MCF 10A (cell line): ENCODE measurements around the gene POC1B. TPM values are rescaled to one million over a fixed set of nuclear protein-coding genes. Genes with fewer than 3 reads are reported as not detected.

Source experiments
- BruUV-seq: library from RNA; stranded (reverse); fragments of 400-500 nt; replicated peaks from 2 replicates; lab custom pipeline; 2021; lab: Mats Ljungman, UMichigan
- CTCF ChIA-PET: fragments of 300-600 bp; sonication (Branson Sonifier 250); formaldehyde crosslinking; extraction: SDS; loops from one replicate; lab custom pipeline; 2021; ENCODE audit warnings: antibody characterized with exemption, inconsistent platforms; lab: Yijun Ruan, JAX
- POLR2A ChIA-PET: fragments of 300-600, 350-650 bp; sonication (Branson Sonifier 250); formaldehyde crosslinking; extraction: SDS; loops from one replicate; lab custom pipeline; 2020; ENCODE audit warnings: antibody characterized with exemption, inconsistent platforms; lab: Yijun Ruan, JAX
- DNase-seq: peaks from one replicate; pipeline ENCODE4 v3.0.0-alpha.2; 2018; ENCODE audit not compliant: unreplicated experiment
- H3K27ac Mint-ChIP-seq: one replicate; pipeline ENCODE4 v1.8.0; 2022; ENCODE audit warnings: mild to moderate bottlenecking, low read depth, mixed read lengths; ENCODE audit not compliant: unreplicated experiment
- H3K27me3 Mint-ChIP-seq: one replicate; pipeline ENCODE4 v1.8.0; 2022; ENCODE audit warnings: mixed read lengths; ENCODE audit not compliant: insufficient read depth, unreplicated experiment
- H3K36me3 Mint-ChIP-seq: one replicate; pipeline ENCODE4 v1.8.0; 2022; ENCODE audit warnings: mild to moderate bottlenecking, moderate library complexity, mixed read lengths; ENCODE audit not compliant: insufficient read depth, unreplicated experiment
- H3K4me1 Mint-ChIP-seq: one replicate; pipeline ENCODE4 v1.8.0; 2022; ENCODE audit warnings: mixed read lengths; ENCODE audit not compliant: insufficient read depth, unreplicated experiment
- H3K4me3 Mint-ChIP-seq: one replicate; pipeline ENCODE4 v1.8.0; 2022; ENCODE audit warnings: mild to moderate bottlenecking, moderate library complexity, mixed read lengths; ENCODE audit not compliant: unreplicated experiment
- H3K9me3 Mint-ChIP-seq: one replicate; pipeline ENCODE4 v1.8.0; 2022; ENCODE audit warnings: mixed read lengths; ENCODE audit not compliant: unreplicated experiment
- intact Hi-C: fragments of 100-400 bp; cut with micrococcal nuclease; formaldehyde crosslinking; loops from 2 replicates; pipeline ENCODE4 v1.14.1; 2022
- total RNA-seq: library from RNA; stranded (reverse); gene quantifications from 2 replicates; pipeline ENCODE4 v1.2.3, GENCODE V29; 2022
- TF ChIP-seq, protein P1 (sequence below): fragments of 200-600 bp; IDR thresholded peaks from one replicate; pipeline ENCODE4 v1.8.0; 2022; ENCODE audit warnings: antibody characterized with exemption, mild to moderate bottlenecking; ENCODE audit not compliant: unreplicated experiment

Gene POC1B
- total RNA-seq, 1 experiment from 2014 or later, result 14.8 TPM

- TF ChIP-seq, protein P1, sequence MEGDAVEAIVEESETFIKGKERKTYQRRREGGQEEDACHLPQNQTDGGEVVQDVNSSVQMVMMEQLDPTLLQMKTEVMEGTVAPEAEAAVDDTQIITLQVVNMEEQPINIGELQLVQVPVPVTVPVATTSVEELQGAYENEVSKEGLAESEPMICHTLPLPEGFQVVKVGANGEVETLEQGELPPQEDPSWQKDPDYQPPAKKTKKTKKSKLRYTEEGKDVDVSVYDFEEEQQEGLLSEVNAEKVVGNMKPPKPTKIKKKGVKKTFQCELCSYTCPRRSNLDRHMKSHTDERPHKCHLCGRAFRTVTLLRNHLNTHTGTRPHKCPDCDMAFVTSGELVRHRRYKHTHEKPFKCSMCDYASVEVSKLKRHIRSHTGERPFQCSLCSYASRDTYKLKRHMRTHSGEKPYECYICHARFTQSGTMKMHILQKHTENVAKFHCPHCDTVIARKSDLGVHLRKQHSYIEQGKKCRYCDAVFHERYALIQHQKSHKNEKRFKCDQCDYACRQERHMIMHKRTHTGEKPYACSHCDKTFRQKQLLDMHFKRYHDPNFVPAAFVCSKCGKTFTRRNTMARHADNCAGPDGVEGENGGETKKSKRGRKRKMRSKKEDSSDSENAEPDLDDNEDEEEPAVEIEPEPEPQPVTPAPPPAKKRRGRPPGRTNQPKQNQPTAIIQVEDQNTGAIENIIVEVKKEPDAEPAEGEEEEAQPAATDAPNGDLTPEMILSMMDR, result no peak
- H3K4me3 Mint-ChIP-seq, result no peak overlapping the region
- H3K4me1 Mint-ChIP-seq, result no peaks in the 10 kb centered on the region
- no peak for DNase-seq
- H3K9me3 Mint-ChIP-seq, result no peaks in the 10 kb centered on the region
- no peaks in the 10 kb centered on the region for H3K27me3 Mint-ChIP-seq
- BruUV-seq, result no TSS peak
- CTCF ChIA-PET, result interaction anchor here (0.8 to 1.8 kb wide), 6 partner anchors 13 to 479 kb away, joined by 3 to 6 read pairs (median 4); partner anchors contain the start of gene GALNT4
- POLR2A ChIA-PET, result interaction anchor here (1.0 kb wide), 2 partner anchors 9 to 16 kb away, joined by 3 to 4 read pairs; no protein-coding TSS in a partner anchor
- no peak overlapping the region for H3K27ac Mint-ChIP-seq
- H3K36me3 Mint-ChIP-seq, result no peaks in the 10 kb centered on the region
- intact Hi-C loops, result no loop called here
Observed at GRCh38 chr12:89497005-89497404, 28.8 kb downstream of the POC1B start.

GRCh38 chr12:89494411-89495231 lies 31.2 kb downstream of the POC1B start:
- H3K36me3 Mint-ChIP-seq, result peaks cover 7% of the 10 kb centered on the region
- H3K9me3 Mint-ChIP-seq, result no peaks in the 10 kb centered on the region
- ChIA-PET CTCF (interaction anchor here (0.6 to 1.2 kb wide), 3 partner anchors 142 to 477 kb away, joined by 3 to 4 read pairs (median 3); partner anchors contain the start of gene DUSP6), POLR2A (interaction anchor here (0.6 to 1.2 kb wide), 2 partner anchors 16 to 25 kb away, joined by 3 read pairs; no protein-coding TSS in a partner anchor)
- intact Hi-C loops, result no loop called here
- BruUV-seq, result no TSS peak
- no peak for DNase-seq
- TF ChIP-seq, protein P1, result no peak
- H3K4me3 Mint-ChIP-seq, result no peak overlapping the region
- no peaks in the 10 kb centered on the region for H3K27me3 Mint-ChIP-seq
- no peaks in the 10 kb centered on the region for H3K4me1 Mint-ChIP-seq
- no peak overlapping the region for H3K27ac Mint-ChIP-seq

DNA sequence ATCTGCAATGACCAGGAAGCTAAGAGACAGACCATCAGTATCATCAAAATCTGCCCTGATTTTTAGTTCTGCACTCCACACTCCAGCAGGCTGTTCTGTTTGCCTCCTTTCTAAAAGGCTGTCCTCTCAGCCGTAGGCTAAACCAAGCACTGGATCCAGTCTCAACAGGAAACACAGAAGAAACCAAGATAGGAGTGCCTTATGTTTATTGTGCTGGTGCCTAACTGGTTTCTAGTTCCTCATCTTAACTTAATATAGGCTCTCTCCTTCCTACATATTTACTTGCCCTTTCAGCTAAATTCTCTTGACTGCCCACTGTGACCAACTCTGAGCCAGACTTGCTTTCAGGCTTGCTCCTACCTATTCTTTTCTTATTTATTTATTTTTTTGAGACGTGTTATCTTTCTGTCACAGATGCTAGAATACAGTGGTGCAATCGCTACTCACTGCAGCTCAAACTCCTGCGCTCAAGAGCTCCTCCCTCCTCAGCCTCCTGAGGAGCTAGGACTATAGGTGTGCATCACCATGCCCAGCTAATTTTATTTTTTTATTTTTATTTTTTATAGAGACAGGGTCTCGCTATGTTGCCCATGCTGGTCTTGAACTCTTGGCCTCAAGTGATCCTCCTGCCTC lies 32.1 kb downstream of the POC1B start:
- TF ChIP-seq, protein P1, result no peak
- CTCF ChIA-PET, result interaction anchor here (0.6 to 1.2 kb wide), 3 partner anchors 142 to 915 kb away, joined by 3 to 4 read pairs (median 4); partner anchors contain the start of gene DUSP6
- Mint-ChIP-seq H3K4me3 (no peak overlapping the region), H3K27me3 (no peaks in the 10 kb centered on the region), H3K4me1 (no peaks in the 10 kb centered on the region), H3K36me3 (peaks cover 7% of the 10 kb centered on the region), H3K27ac (no peak overlapping the region), H3K9me3 (no peaks in the 10 kb centered on the region)
- DNase-seq, result no peak
- BruUV-seq, result no TSS peak
- intact Hi-C loops, result no loop called here
- POLR2A ChIA-PET, result no interaction called here

DNA sequence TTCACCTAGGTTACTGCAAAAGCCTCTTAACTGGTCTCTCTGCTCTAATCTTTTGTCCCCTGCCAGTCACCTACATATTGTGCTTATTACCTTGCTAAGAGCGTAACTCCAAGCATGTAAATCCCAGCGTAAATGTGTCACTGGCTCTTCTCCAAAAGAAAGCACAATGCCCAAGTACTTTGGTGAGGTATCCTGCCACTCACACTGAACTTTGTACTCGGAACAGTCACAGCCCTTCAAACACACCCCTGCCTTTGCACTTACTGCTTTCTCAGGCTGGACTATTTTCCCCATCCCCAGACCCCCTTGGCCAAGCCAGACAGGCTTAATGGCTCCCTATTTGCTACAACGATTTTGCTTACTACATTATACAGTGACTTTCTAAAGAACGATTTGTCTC lies 33.0 kb downstream of the POC1B start:
- no peak overlapping the region for H3K27ac Mint-ChIP-seq
- peaks cover 8% of the 10 kb centered on the region for H3K36me3 Mint-ChIP-seq
- TF ChIP-seq, protein P1, result no peak
- DNase-seq, result no peak
- ChIA-PET POLR2A (no interaction called here), CTCF (interaction anchor here (0.6 kb wide), 1 partner anchor 914 kb away, joined by 4 read pairs; no protein-coding TSS in a partner anchor)
- H3K4me3 Mint-ChIP-seq, result no peak overlapping the region
- no peaks in the 10 kb centered on the region for H3K27me3 Mint-ChIP-seq
- H3K4me1 Mint-ChIP-seq, result no peaks in the 10 kb centered on the region
- no peaks in the 10 kb centered on the region for H3K9me3 Mint-ChIP-seq
- intact Hi-C loops, result no loop called here
- BruUV-seq, result no TSS peak
